Upper lobe of left lung (tissue), 6 donors: ENCODE measurements around the gene SPACA4. TPM values are rescaled to one million over a fixed set of nuclear protein-coding genes. Genes with fewer than 3 reads are reported as not detected.

Source experiments
- ATAC-seq, 2 donors: fragments of 200-7000 bp; cut with Tn5 transposase; one replicate each; pipeline ENCODE4 v1.9.1; 2022; ENCODE audit warnings: mild to moderate bottlenecking in 2 of 2, moderate library complexity in 2 of 2; ENCODE audit not compliant: low FRiP score in 2 of 2
- DNase-seq, 2 donors: peaks; one replicate each; pipeline ENCODE4 v3.0.0-alpha.2; 2019 to 2020
- H3K27ac ChIP-seq, 4 donors: fragments of 200-600 bp; sonication (generic); one replicate each; pipeline ENCODE4 v1.5.1; 2016 to 2019
- H3K27me3 ChIP-seq, 4 donors: fragments of 200-600 bp; sonication (generic); one replicate each; pipeline ENCODE4 v1.5.1; 2017 to 2019
- H3K36me3 ChIP-seq, 4 donors: fragments of 200-600 bp; sonication (generic); one replicate each; pipeline ENCODE4 v1.5.1; 2016 to 2019
- H3K4me1 ChIP-seq, 4 donors: fragments of 200-600 bp; sonication (generic); one replicate each; pipeline ENCODE4 v1.5.1; 2018 to 2019
- H3K4me3 ChIP-seq, 4 donors: fragments of 200-600 bp; sonication (generic); one replicate each; pipeline ENCODE4 v1.5.1; 2017 to 2019; ENCODE audit warnings: mild to moderate bottlenecking in 2 of 4, moderate library complexity in 1 of 4
- H3K9me3 ChIP-seq, 4 donors: fragments of 200-600 bp; sonication (generic); one replicate each; pipeline ENCODE4 v1.5.1; 2018 to 2019
- CTCF ChIP-seq, 6 experiments: fragments of 450-650 bp in 4 of 6; fragments of 200-600 bp in 2 of 6; sonication (generic) in 2 of 6; IDR thresholded peaks; one replicate each; pipeline ENCODE4 v1.5.1; 2016 to 2019; ENCODE audit warnings: antibody characterized with exemption in 6 of 6
- EP300 ChIP-seq, 4 donors: sonication (generic); formaldehyde crosslinking; IDR thresholded peaks; one replicate each; pipeline ENCODE4 v1.5.1; 2017; ENCODE audit warnings: antibody characterized with exemption in 4 of 4, control low read depth in 2 of 4
- POLR2A ChIP-seq, 4 donors: fragments of 450-650 bp; IDR thresholded peaks; one replicate each; pipeline ENCODE4 v1.5.1; 2016 to 2017; ENCODE audit warnings: antibody characterized with exemption in 4 of 4, mild to moderate bottlenecking in 2 of 4
- POLR2AphosphoS5 ChIP-seq, 2 donors: sonication (generic); formaldehyde crosslinking; IDR thresholded peaks; one replicate each; pipeline ENCODE4 v1.5.1; 2017; ENCODE audit warnings: antibody characterized with exemption in 2 of 2
- WGBS, 2 donors: methylation state at CpG; one replicate each; pipeline ENCODE4 v1.1.5; 2017 to 2018; 5-methylcytosine and 5-hydroxymethylcytosine counted together
- total RNA-seq, 6 donors: library from RNA; depleted of rRNA in 4 of 6; stranded (reverse); fragments of >200 nt in 4 of 6; gene quantifications; one replicate each; pipeline versions ENCODE4 v1.1.0 to v1.2.1, GENCODE V29; 2016 to 2021
- donor health status: DM: no; HTN: no; CAD: no; lungs with moderate emphysema.
- donor health status: DM: no; HTN: yes; CAD: no; lungs with severe emphysema.

SPACA4 gene
- total RNA-seq, 6 donors from 2014 or later: 0.27 TPM; not detected in 5

GRCh38 chr19:48624067-48624594 lies 17.6 kb downstream of the SPACA4 start:
- H3K9me3 ChIP-seq: no peaks in the 10 kb centered on the region
- H3K27me3 ChIP-seq: no peaks in the 10 kb centered on the region
- peaks cover 0 to 19% (median 9%) of the 10 kb centered on the region in 4 donors for H3K36me3 ChIP-seq
- peak overlapping the region; percentile 32 to 88 (median 84) for H3K27ac ChIP-seq
- ATAC-seq: peak; percentile 92 to 94
- peaks cover 24 to 43% (median 32%) of the 10 kb centered on the region in 4 donors for H3K4me1 ChIP-seq
- peak overlapping the region; percentile 28 to 57 (median 48) for H3K4me3 ChIP-seq
- TF ChIP-seq EP300 (IDR thresholded peaks at IDR 0.05): no peak
- TF ChIP-seq CTCF (IDR thresholded peaks at IDR 0.05): peak in 1 of 6 experiments; percentile 29
- TF ChIP-seq POLR2AphosphoS5 (IDR thresholded peaks at IDR 0.05): peak; percentile 20 to 56
- peak in 2 of 4 donors; percentile 18 to 34 for TF ChIP-seq POLR2A (IDR thresholded peaks at IDR 0.05)
- peak; percentile 99 for DNase-seq
- WGBS, 2 donors: 2 to 3% methylated on average over 19 to 25 of the region's 40 CpGs

GRCh38 chr19:48624791-48625723 lies 18.5 kb downstream of the SPACA4 start:
- peak overlapping the region in 3 of 4 donors; percentile 44 to 57 (median 53) for H3K4me3 ChIP-seq
- no peak for ATAC-seq

GRCh38 chr19:48625891-48626327 lies 19.4 kb downstream of the SPACA4 start:
- WGBS, 2 donors: 94 to 97% methylated on average over 19 to 21 of the region's 30 CpGs
- DNase-seq: peak in 1 of 2 donors; percentile 86
- Histone ChIP-seq H3K9me3 (no peaks in the 10 kb centered on the region), H3K4me1 (peaks cover 26 to 46% (median 39%) of the 10 kb centered on the region in 4 donors), H3K4me3 (no peak overlapping the region), H3K36me3 (peaks cover 0 to 25% (median 9%) of the 10 kb centered on the region in 4 donors), H3K27me3 (no peaks in the 10 kb centered on the region), H3K27ac (peak overlapping the region in 1 of 4 donors; percentile 87)
- TF ChIP-seq EP300 (IDR thresholded peaks at IDR 0.05) (no peak), CTCF (IDR thresholded peaks at IDR 0.05) (no peak), POLR2A (IDR thresholded peaks at IDR 0.05) (no peak), POLR2AphosphoS5 (IDR thresholded peaks at IDR 0.05) (no peak)
- no peak for ATAC-seq

More at GRCh38 chr19:48624791-48625723, 18.5 kb downstream of the SPACA4 start:
- 67 to 69% methylated on average over 23 to 24 of the region's 24 CpGs for WGBS, 2 donors
- Histone ChIP-seq H3K27ac (peak overlapping the region; percentile 32 to 88 (median 84)), H3K9me3 (no peaks in the 10 kb centered on the region), H3K27me3 (no peaks in the 10 kb centered on the region), H3K36me3 (peaks cover 0 to 24% (median 10%) of the 10 kb centered on the region in 4 donors), H3K4me1 (peaks cover 21 to 42% (median 33%) of the 10 kb centered on the region in 4 donors)
- no peak for TF ChIP-seq EP300 (IDR thresholded peaks at IDR 0.05)
- TF ChIP-seq CTCF (IDR thresholded peaks at IDR 0.05): no peak
- TF ChIP-seq POLR2AphosphoS5 (IDR thresholded peaks at IDR 0.05): no peak
- no peak for TF ChIP-seq POLR2A (IDR thresholded peaks at IDR 0.05)
- DNase-seq: peak in 1 of 2 donors; percentile 24

- ATAC-seq (no peak), DNase-seq (no peak)
- Histone ChIP-seq H3K4me1 (peaks cover 41 to 55% (median 52%) of the 10 kb centered on the region in 4 donors), H3K9me3 (no peaks in the 10 kb centered on the region), H3K36me3 (peaks cover 0 to 25% (median 6%) of the 10 kb centered on the region in 4 donors), H3K4me3 (no peak overlapping the region), H3K27ac (peak overlapping the region in 1 of 4 donors; percentile 17), H3K27me3 (no peaks in the 10 kb centered on the region)
- 80 to 82% methylated on average over 1 to 6 of the region's 6 CpGs for WGBS, 2 donors
- TF ChIP-seq POLR2A (IDR thresholded peaks at IDR 0.05) (no peak), CTCF (IDR thresholded peaks at IDR 0.05) (no peak), POLR2AphosphoS5 (IDR thresholded peaks at IDR 0.05) (no peak), EP300 (IDR thresholded peaks at IDR 0.05) (no peak)
Measured at GRCh38 chr19:48627201-48627864, 20.8 kb downstream of the SPACA4 start.
